Chondrocyte (in vitro differentiated cells): ENCODE data around the gene FBXL14. TPM values are rescaled to one million over a fixed set of nuclear protein-coding genes. Genes with fewer than 3 reads are reported as not detected.
A peak's percentile ranks its signal among the peaks of the same experiment; 100 is the strongest.

ENCODE experiments used
- DNase-seq: peaks from one replicate; pipeline ENCODE4 v3.0.0; 2021; ENCODE audit warnings: mixed read lengths, low spot score
- H3K27ac Mint-ChIP-seq: one replicate; pipeline ENCODE4 v1.8.0; 2021; ENCODE audit warnings: mild to moderate bottlenecking, moderate library complexity, mixed read lengths; ENCODE audit not compliant: unreplicated experiment
- H3K27me3 Mint-ChIP-seq: 2 replicates; pipeline ENCODE4 v1.8.0; 2021; ENCODE audit warnings: low read depth, mixed read lengths
- H3K36me3 Mint-ChIP-seq: 2 replicates; pipeline ENCODE4 v1.8.0; 2021; ENCODE audit warnings: low read depth, mixed read lengths
- H3K4me1 Mint-ChIP-seq: 2 replicates; pipeline ENCODE4 v1.8.0; 2021; ENCODE audit warnings: low read depth, mild to moderate bottlenecking, mixed read lengths
- H3K4me3 Mint-ChIP-seq: one replicate; pipeline ENCODE4 v1.8.0; 2021; ENCODE audit warnings: mild to moderate bottlenecking, moderate library complexity, mixed read lengths; ENCODE audit not compliant: unreplicated experiment
- H3K9me3 Mint-ChIP-seq: 2 replicates; pipeline ENCODE4 v1.8.0; 2021; ENCODE audit warnings: low read depth, mixed read lengths
- CTCF ChIP-seq: fragments of 200-600 bp; sonication (generic); IDR thresholded peaks from 2 replicates; pipeline ENCODE4 v1.5.0; 2021; ENCODE audit warnings: antibody characterized with exemption, mild to moderate bottlenecking, moderate library complexity
- total RNA-seq: library from RNA; stranded (reverse); gene quantifications from 3 replicates; pipeline ENCODE4 v1.2.1, GENCODE V29; 2021

FBXL14 gene
- total RNA-seq, 1 donor from 2014 or later: 6.3 TPM

GRCh38 chr12:1595690-1596347, 1.4 kb upstream of the FBXL14 start:
- peak overlapping the region; percentile 80 for H3K4me3 Mint-ChIP-seq
- peak overlapping the region; percentile 94 for H3K27ac Mint-ChIP-seq
- peaks cover 50% of the 10 kb centered on the region for H3K4me1 Mint-ChIP-seq
- no peak for TF ChIP-seq CTCF
- H3K36me3 Mint-ChIP-seq: no peaks in the 10 kb centered on the region
- no peaks in the 10 kb centered on the region for H3K9me3 Mint-ChIP-seq
- no peaks in the 10 kb centered on the region for H3K27me3 Mint-ChIP-seq
- DNase-seq: no peak

- no peak for DNase-seq
- no peaks in the 10 kb centered on the region for H3K9me3 Mint-ChIP-seq
- H3K36me3 Mint-ChIP-seq: no peaks in the 10 kb centered on the region
- H3K4me1 Mint-ChIP-seq: peaks cover 58% of the 10 kb centered on the region
- no peaks in the 10 kb centered on the region for H3K27me3 Mint-ChIP-seq
- H3K4me3 Mint-ChIP-seq: peak overlapping the region; percentile 80
- TF ChIP-seq CTCF: no peak
- peak overlapping the region; percentile 94 for H3K27ac Mint-ChIP-seq
These were observed 713 bp upstream of the FBXL14 start for GRCh38 chr12:1595026-1595561.

GRCh38 chr12:1594006-1594260, 448 bp downstream of the FBXL14 start:
- no peak overlapping the region for H3K27ac Mint-ChIP-seq
- no peak for TF ChIP-seq CTCF
- no peaks in the 10 kb centered on the region for H3K36me3 Mint-ChIP-seq
- DNase-seq: no peak
- H3K9me3 Mint-ChIP-seq: no peaks in the 10 kb centered on the region
- peak overlapping the region; percentile 78 for H3K4me3 Mint-ChIP-seq
- peaks cover 65% of the 10 kb centered on the region for H3K4me1 Mint-ChIP-seq
- H3K27me3 Mint-ChIP-seq: no peaks in the 10 kb centered on the region

GRCh38 chr12:1593174-1594005, 991 bp downstream of the FBXL14 start:
- TF ChIP-seq CTCF: no peak
- no peaks in the 10 kb centered on the region for H3K36me3 Mint-ChIP-seq
- H3K4me3 Mint-ChIP-seq: peak overlapping the region; percentile 78
- DNase-seq: no peak
- peaks cover 71% of the 10 kb centered on the region for H3K4me1 Mint-ChIP-seq
- no peaks in the 10 kb centered on the region for H3K27me3 Mint-ChIP-seq
- no peaks in the 10 kb centered on the region for H3K9me3 Mint-ChIP-seq
- H3K27ac Mint-ChIP-seq: peak overlapping the region; percentile 93

GRCh38 chr12:1592444-1593173, 1.8 kb downstream of the FBXL14 start:
- H3K4me1 Mint-ChIP-seq: peaks cover 79% of the 10 kb centered on the region
- H3K27me3 Mint-ChIP-seq: no peaks in the 10 kb centered on the region
- no peaks in the 10 kb centered on the region for H3K36me3 Mint-ChIP-seq
- H3K9me3 Mint-ChIP-seq: no peaks in the 10 kb centered on the region
- peak overlapping the region; percentile 93 for H3K27ac Mint-ChIP-seq
- H3K4me3 Mint-ChIP-seq: peak overlapping the region; percentile 78
- peak; percentile 45 for TF ChIP-seq CTCF
- DNase-seq: no peak
